ENCODE results near the gene TRDN.

GRCh38 chr6:123677897-123678296, 41.1 kb upstream of the TRDN start:
- no peak for TF ChIP-seq CTCF (IDR thresholded peaks at IDR 0.05)
- TF ChIP-seq POLR2A (IDR thresholded peaks at IDR 0.05): no peak
